OCI-LY1 (cell line): ENCODE data around the gene CDH23.
"Not testable (repeated sequence)": the region's sequence is repeated elsewhere in the genome, so short reads cannot be mapped to it uniquely, and the experiment has no call there.

Source experiments
- H2AFZ ChIP-seq: fragments of 200-600 bp; sonication (generic), shearing (Covaris generic); 2 replicates; pipeline ENCODE4 v1.6.0; 2014; ENCODE audit warnings: antibody characterized with exemption, mild to moderate bottlenecking, low read length
- H3F3A ChIP-seq: fragments of 200-600 bp; sonication (generic), shearing (Covaris generic); 2 replicates; pipeline ENCODE4 v1.6.0; 2014; ENCODE audit warnings: mild to moderate bottlenecking, antibody characterized with exemption, low read length, moderate library complexity; ENCODE audit not compliant: insufficient read depth
- H3K27ac ChIP-seq: fragments of 200-600 bp; sonication (generic); 2 replicates; pipeline ENCODE4 v1.5.1; 2014; ENCODE audit warnings: low read length, mixed run types, mild to moderate bottlenecking, low read depth; ENCODE audit not compliant: poor library complexity, severe bottlenecking
- H3K27me3 ChIP-seq: fragments of 200-600 bp; sonication (generic); 2 replicates; pipeline ENCODE4 v1.6.0; 2014; ENCODE audit warnings: antibody characterized with exemption, mild to moderate bottlenecking, low read length, moderate library complexity; ENCODE audit not compliant: insufficient read depth
- H3K36me3 ChIP-seq: fragments of 200-600 bp; sonication (generic); 2 replicates; pipeline ENCODE4 v1.6.1; 2014; ENCODE audit warnings: mild to moderate bottlenecking, antibody characterized with exemption, low read length, moderate library complexity, mixed read lengths; ENCODE audit not compliant: insufficient read depth
- H3K4me1 ChIP-seq: fragments of 200-600 bp; sonication (generic); 2 replicates; pipeline ENCODE4 v1.5.1; 2014; ENCODE audit warnings: mild to moderate bottlenecking, low read length, moderate library complexity; ENCODE audit not compliant: insufficient read depth, severe bottlenecking
- H3K4me2 ChIP-seq: fragments of 200-600 bp; sonication (generic), shearing (Covaris generic); 2 replicates; pipeline ENCODE4 v1.6.1; 2014; ENCODE audit warnings: low read length
- H3K4me3 ChIP-seq: fragments of 200-600 bp; sonication (generic); 2 replicates; pipeline ENCODE4 v1.5.1; 2014; ENCODE audit warnings: low read length, low read depth, mild to moderate bottlenecking, mixed read lengths; ENCODE audit not compliant: poor library complexity, severe bottlenecking
- H3K79me2 ChIP-seq: fragments of 200-600 bp; shearing (Covaris generic); 2 replicates; pipeline ENCODE4 v1.6.1; 2016; ENCODE audit warnings: mixed run types, low read length, mixed read lengths; ENCODE audit not compliant: insufficient read depth
- H3K9ac ChIP-seq: fragments of 200-600 bp; sonication (generic), shearing (Covaris generic); 2 replicates; pipeline ENCODE4 v1.6.1; 2014; ENCODE audit warnings: mild to moderate bottlenecking, low read length, mixed read lengths
- H3K9me2 ChIP-seq: fragments of 200-600 bp; sonication (generic), shearing (Covaris generic); 2 replicates; pipeline ENCODE4 v1.6.1; 2014; ENCODE audit warnings: low read depth, mild to moderate bottlenecking, low read length, mixed read lengths
- H3K9me3 ChIP-seq: fragments of 200-600 bp; shearing (Covaris generic); 2 replicates; pipeline ENCODE4 v1.6.1; 2014; ENCODE audit warnings: low read length, mixed read lengths
- H4K20me1 ChIP-seq: fragments of 200-600 bp; sonication (generic), shearing (Covaris generic); 2 replicates; pipeline ENCODE4 v1.6.0; 2016; ENCODE audit warnings: mild to moderate bottlenecking, low read length; ENCODE audit not compliant: insufficient read depth
- CTCF ChIP-seq: fragments of 200-600 bp; sonication (generic), shearing (Covaris generic); IDR thresholded peaks from 2 replicates; pipeline ENCODE4 v1.5.1; 2017; ENCODE audit warnings: mild to moderate bottlenecking, antibody characterized with exemption, low read length, moderate library complexity, mixed read lengths
- EZH2 ChIP-seq: fragments of 200-600 bp; sonication (generic), shearing (Covaris generic); IDR thresholded peaks from 2 replicates; pipeline ENCODE4 v1.8.0; 2017; ENCODE audit warnings: borderline replicate concordance, mixed run types, mild to moderate bottlenecking, antibody characterized with exemption, low read length, moderate library complexity, mixed read lengths

CDH23 gene

DNA sequence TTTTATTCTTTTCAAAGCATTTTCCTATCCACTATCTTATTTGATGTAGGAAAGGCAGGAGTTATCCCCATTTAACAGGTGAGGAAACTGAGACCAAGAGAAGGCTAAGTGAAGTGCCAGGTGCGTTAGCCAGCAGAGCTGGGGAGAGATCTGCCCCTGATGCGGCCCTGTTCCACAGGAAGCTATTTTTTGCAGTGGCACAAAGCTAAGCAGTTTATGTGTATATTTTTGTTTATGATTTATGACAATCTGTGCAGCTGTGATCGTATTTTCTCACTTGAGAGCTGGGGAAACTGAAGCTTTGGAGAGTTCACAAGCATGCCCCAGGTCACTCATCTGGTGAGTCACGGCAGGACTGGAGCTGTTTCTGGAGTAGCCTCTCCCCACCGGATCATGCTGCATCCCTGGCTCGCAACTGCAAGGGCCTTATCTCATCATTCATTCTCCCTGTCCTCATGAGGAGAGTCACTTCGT, 38.9 kb upstream of the CDH23 start:
- no peaks in the 10 kb centered on the region for H3K36me3 ChIP-seq
- H3K27me3 ChIP-seq, result no peaks in the 10 kb centered on the region

GRCh38 chr10:71358277-71358676, 38.4 kb upstream of the CDH23 start:
- TF ChIP-seq CTCF (no peak), EZH2 (no peak)
- H3K4me1 ChIP-seq, result no peaks in the 10 kb centered on the region

More for the DNA sequence above, 38.9 kb upstream of the CDH23 start:
- Histone ChIP-seq H4K20me1 (no peaks in the 10 kb centered on the region), H3K9me3 (no peaks in the 10 kb centered on the region), H3K79me2 (no peaks in the 10 kb centered on the region), H2AFZ (no peak overlapping the region), H3K4me1 (no peaks in the 10 kb centered on the region), H3K9me2 (no peaks in the 10 kb centered on the region), H3K4me2 (no peak overlapping the region), H3K27ac (no peak overlapping the region), H3K9ac (no peak overlapping the region), H3K4me3 (no peak overlapping the region), H3F3A (no peaks in the 10 kb centered on the region)
- TF ChIP-seq CTCF, result no peak

GRCh38 chr10:71358906-71359305, 37.8 kb upstream of the CDH23 start:
- H3K9me2 ChIP-seq, H4K20me1 ChIP-seq, H3K4me3 ChIP-seq, H3K36me3 ChIP-seq, H3K9ac ChIP-seq, H3K27ac ChIP-seq, H3K4me1 ChIP-seq, H3K4me2 ChIP-seq, H3F3A ChIP-seq, H3K9me3 ChIP-seq, H3K79me2 ChIP-seq, H2AFZ ChIP-seq, H3K27me3 ChIP-seq: not testable (repeated sequence)

More at GRCh38 chr10:71358277-71358676, 38.4 kb upstream of the CDH23 start:
- Histone ChIP-seq H3K27ac (no peak overlapping the region), H3F3A (no peaks in the 10 kb centered on the region), H3K79me2 (no peaks in the 10 kb centered on the region), H3K4me2 (no peak overlapping the region), H2AFZ (no peak overlapping the region), H4K20me1 (no peaks in the 10 kb centered on the region), H3K36me3 (no peaks in the 10 kb centered on the region), H3K4me3 (no peak overlapping the region), H3K9ac (no peak overlapping the region), H3K9me2 (no peaks in the 10 kb centered on the region), H3K27me3 (no peaks in the 10 kb centered on the region), H3K9me3 (no peaks in the 10 kb centered on the region)

GRCh38 chr10:71359364-71360046, 37.2 kb upstream of the CDH23 start:
- Histone ChIP-seq H4K20me1 (no peaks in the 10 kb centered on the region), H3K9me3 (no peaks in the 10 kb centered on the region), H3K27me3 (no peaks in the 10 kb centered on the region), H3K27ac (no peak overlapping the region), H3K4me3 (no peak overlapping the region), H3K4me2 (no peak overlapping the region), H3K36me3 (no peaks in the 10 kb centered on the region), H3F3A (no peaks in the 10 kb centered on the region), H3K9me2 (no peaks in the 10 kb centered on the region), H2AFZ (no peak overlapping the region), H3K79me2 (no peaks in the 10 kb centered on the region), H3K4me1 (no peaks in the 10 kb centered on the region), H3K9ac (no peak overlapping the region)
- TF ChIP-seq EZH2 (no peak), CTCF (no peak)
